ENCODE data around the gene EPS8L2.
"Not testable (repeated sequence)": the region's sequence is repeated elsewhere in the genome, so short reads cannot be mapped to it uniquely, and the experiment has no call there.

Gene EPS8L2

DNA sequence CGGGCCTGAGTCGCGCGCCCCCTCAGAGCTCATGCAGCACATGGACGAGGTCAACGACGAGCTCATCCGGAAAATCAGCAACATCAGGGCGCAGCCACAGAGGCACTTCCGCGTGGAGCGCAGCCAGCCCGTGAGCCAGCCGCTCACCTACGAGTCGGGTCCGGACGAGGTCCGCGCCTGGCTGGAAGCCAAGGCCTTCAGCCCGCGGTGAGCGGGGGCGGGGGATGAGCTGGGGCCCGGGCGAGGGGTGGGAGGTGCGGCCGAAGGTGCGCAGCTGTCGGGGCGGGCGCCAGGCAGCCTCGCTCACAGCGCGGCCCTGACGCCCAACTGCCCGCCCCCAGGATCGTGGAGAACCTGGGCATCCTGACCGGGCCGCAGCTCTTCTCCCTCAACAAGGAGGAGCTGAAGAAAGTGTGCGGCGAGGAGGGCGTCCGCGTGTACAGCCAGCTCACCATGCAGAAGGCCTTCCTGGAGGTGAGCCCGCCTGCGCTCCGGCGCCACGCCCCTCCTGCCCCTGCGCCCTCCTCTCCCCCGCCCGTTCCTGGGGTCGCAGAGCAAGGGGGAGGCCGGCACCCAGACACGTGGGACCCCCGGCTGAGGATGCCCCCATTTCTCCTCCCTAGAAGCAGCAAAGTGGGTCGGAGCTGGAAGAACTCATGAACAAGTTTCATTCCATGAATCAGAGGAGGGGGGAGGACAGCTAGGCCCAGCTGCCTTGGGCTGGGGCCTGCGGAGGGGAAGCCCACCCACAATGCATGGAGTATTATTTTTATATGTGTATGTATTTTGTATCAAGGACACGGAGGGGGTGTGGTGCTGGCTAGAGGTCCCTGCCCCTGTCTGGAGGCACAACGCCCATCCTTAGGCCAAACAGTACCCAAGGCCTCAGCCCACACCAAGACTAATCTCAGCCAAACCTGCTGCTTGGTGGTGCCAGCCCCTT lies 20.5 kb downstream of the EPS8L2 start:
- 0 out of 2 replicates have a peak overlapping the region, but pooled peaks have one; percentile 64 for H3K27ac ChIP-seq (ENCODE audit: low read depth, low read length)
- no peak overlapping the region for H2AFZ ChIP-seq (ENCODE audit: low read length, unreplicated experiment)
- H3K27me3 ChIP-seq (ENCODE audit: insufficient read depth, low read length), result no peaks in the 10 kb centered on the region
- H3K79me2 ChIP-seq (ENCODE audit: control insufficient read depth, insufficient read depth, low read length, unreplicated experiment), result no peaks in the 10 kb centered on the region
- no peak overlapping the region for H3K4me3 ChIP-seq (ENCODE audit: low read depth, low read length)
- no peaks in the 10 kb centered on the region for H3K36me3 ChIP-seq (ENCODE audit: insufficient read depth, low read length)
- H3K4me1 ChIP-seq (ENCODE audit: control insufficient read depth, insufficient read depth, low read length, unreplicated experiment), result peaks cover 28% of the 10 kb centered on the region

DNA sequence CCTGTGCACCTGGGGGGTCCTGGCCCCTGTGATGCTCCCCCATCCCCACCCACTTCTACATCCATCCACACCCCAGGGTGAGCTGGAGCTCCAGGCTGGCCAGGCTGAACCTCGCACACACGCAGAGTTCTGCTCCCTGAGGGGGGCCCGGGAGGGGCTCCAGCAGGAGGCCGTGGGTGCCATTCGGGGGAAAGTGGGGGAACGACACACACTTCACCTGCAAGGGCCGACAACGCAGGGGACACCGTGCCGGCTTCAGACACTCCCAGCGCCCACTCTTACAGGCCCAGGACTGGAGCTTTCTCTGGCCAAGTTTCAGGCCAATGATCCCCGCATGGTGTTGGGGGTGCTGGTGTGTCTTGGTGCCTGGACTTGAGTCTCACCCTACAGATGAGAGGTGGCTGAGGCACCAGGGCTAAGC lies 21.3 kb downstream of the EPS8L2 start:
- Histone ChIP-seq H2AFZ (ENCODE audit: low read length, unreplicated experiment) (no peak overlapping the region), H3K79me2 (ENCODE audit: control insufficient read depth, insufficient read depth, low read length, unreplicated experiment) (no peaks in the 10 kb centered on the region), H3K27me3 (ENCODE audit: insufficient read depth, low read length) (no peaks in the 10 kb centered on the region), H3K4me3 (ENCODE audit: low read depth, low read length) (no peak overlapping the region), H3K27ac (ENCODE audit: low read depth, low read length) (peak overlapping the region; percentile 64), H3K36me3 (ENCODE audit: insufficient read depth, low read length) (no peaks in the 10 kb centered on the region), H3K4me1 (ENCODE audit: control insufficient read depth, insufficient read depth, low read length, unreplicated experiment) (peaks cover 28% of the 10 kb centered on the region)

DNA sequence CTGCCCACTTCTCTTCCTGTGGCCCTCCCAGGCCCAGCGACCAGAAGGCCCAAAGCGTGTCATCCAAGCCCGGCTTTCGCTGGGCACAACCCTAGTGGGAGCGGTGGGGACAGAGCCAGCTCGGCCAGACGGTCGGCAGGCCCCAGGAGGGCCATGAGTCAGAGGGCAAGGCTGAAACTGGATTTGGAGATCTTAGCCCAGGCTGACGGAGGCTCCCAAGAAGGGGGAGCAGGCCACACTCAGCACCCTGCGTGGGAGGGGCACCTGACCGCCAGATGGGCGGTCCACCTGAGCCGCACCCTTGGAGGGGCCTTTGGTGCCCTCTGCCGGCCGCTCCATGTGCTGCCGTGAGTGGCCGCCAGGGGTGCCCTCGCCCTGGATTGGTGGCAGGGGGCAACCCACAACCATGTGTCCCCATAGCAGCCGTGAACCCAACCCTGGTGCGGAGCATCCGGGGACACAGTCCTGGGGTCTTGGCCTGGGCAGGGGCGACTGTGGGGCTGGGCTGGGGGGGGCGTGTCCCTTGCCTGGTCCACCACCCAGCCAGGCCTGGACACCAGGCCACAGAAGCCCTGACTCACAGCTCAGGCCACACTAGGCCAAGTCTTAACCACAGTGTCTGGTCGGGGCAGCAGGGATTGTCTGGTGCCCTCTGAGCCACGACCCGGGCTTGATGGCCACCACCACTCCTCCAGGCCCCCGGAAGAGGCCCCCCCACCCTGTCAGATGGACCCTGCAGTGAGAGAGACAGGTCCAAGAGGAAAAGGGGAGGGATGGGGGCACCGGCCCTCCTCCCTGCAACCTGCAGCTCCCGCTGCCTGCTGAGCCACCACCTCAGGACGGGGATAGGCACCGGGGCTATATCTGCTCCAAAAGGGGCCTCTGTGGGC lies 22.1 kb downstream of the EPS8L2 start:
- no peaks in the 10 kb centered on the region for H3K79me2 ChIP-seq (ENCODE audit: control insufficient read depth, insufficient read depth, low read length, unreplicated experiment)
- peak overlapping the region; percentile 64 for H3K27ac ChIP-seq (ENCODE audit: low read depth, low read length)
- H3K4me3 ChIP-seq (ENCODE audit: low read depth, low read length), result no peak overlapping the region
- H2AFZ ChIP-seq (ENCODE audit: low read length, unreplicated experiment), result no peak overlapping the region
- no peaks in the 10 kb centered on the region for H3K36me3 ChIP-seq (ENCODE audit: insufficient read depth, low read length)
- no peaks in the 10 kb centered on the region for H3K27me3 ChIP-seq (ENCODE audit: insufficient read depth, low read length)
- H3K4me1 ChIP-seq (ENCODE audit: control insufficient read depth, insufficient read depth, low read length, unreplicated experiment), result peaks cover 28% of the 10 kb centered on the region

DNA sequence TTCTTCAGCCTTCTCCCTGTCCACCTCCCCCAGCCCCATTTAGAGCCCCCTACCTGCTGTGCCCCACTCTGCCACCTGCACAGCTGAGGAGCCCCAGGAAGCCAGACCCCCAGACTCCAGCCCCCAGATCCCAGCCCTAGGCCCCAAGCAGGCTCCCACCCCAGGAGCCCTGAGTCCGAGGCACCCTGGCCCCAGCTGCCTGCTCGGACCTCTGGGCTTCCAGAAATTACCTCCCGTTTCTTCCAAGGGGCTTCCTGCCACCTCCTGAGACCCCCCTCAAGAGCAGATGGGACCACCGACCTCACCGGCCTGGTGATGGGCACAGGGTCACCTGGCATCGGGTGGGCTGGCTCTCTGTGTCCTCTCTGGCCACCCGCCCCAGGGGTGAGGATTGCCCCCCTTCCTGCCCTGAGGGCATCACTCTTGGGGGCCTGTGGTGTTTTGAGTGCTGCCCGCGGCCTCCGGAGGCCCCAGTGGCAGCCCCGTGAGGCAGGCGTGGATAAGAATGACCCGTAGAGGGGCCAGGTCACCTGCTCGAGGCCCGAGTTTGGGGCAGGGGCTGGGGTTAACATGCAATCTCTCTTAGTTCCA lies 23.0 kb downstream of the EPS8L2 start:
- no peak overlapping the region for H3K4me3 ChIP-seq (ENCODE audit: low read depth, low read length)
- no peaks in the 10 kb centered on the region for H3K79me2 ChIP-seq (ENCODE audit: control insufficient read depth, insufficient read depth, low read length, unreplicated experiment)
- no peaks in the 10 kb centered on the region for H3K36me3 ChIP-seq (ENCODE audit: insufficient read depth, low read length)
- no peak overlapping the region for H3K27ac ChIP-seq (ENCODE audit: low read depth, low read length)
- no peak overlapping the region for H2AFZ ChIP-seq (ENCODE audit: low read length, unreplicated experiment)
- H3K27me3 ChIP-seq (ENCODE audit: insufficient read depth, low read length), result no peaks in the 10 kb centered on the region
- H3K4me1 ChIP-seq (ENCODE audit: control insufficient read depth, insufficient read depth, low read length, unreplicated experiment), result peaks cover 28% of the 10 kb centered on the region

DNA sequence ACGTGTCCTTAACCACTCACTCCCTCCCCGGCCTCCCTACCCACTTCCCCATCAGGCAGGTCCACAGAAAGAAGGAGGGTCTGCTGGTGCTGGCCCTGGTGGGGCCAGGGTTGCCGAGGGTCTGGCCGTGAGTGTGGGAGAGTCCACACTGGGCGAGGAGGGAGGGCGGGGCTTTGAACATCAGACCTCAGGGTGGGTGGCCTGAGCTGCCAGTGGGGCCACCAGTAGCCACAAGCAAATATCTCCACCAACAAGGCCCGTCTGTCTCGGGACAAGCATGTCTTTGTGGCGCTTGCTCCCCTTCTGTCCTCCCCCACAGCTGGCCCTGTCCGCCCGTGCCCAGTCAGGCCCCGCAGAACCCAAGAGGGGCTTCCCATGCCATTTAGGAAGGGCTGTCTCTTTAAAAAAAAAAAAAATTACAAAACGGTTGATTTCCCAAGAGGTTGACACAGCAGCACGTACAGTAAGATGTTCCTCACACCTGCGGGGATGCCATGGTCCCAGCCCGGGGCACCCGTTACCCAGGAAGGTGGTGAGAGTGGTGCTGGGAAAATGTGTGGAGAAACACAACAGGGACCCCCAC lies 23.6 kb downstream of the EPS8L2 start:
- H2AFZ ChIP-seq (ENCODE audit: low read length, unreplicated experiment), result no peak overlapping the region

DNA sequence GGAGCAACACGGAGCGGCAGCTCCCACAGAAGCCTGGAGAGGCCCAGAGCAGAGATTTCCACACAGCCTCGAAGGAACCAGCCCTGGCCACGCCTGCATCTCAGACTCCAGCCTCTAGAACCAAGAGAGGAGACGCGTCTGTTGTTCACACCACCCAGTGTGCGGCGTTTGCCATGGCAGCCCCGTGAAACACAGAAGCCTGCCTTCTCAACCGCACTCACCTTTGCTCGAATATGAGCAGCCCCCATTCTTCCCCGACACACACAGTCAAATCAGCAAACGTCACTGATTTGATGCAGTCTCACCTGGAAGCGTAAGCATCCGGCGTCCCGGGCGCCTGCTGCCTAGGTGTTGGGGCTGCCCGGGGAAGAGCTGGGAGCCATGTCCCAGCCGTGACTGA lies 27.0 kb downstream of the EPS8L2 start:
- no peak overlapping the region for H3K4me3 ChIP-seq (ENCODE audit: low read depth, low read length)
- peaks cover 12% of the 10 kb centered on the region for H3K4me1 ChIP-seq (ENCODE audit: control insufficient read depth, insufficient read depth, low read length, unreplicated experiment)
- H3K79me2 ChIP-seq (ENCODE audit: control insufficient read depth, insufficient read depth, low read length, unreplicated experiment), result no peaks in the 10 kb centered on the region
- H3K27me3 ChIP-seq (ENCODE audit: insufficient read depth, low read length), result no peaks in the 10 kb centered on the region
- no peak overlapping the region for H2AFZ ChIP-seq (ENCODE audit: low read length, unreplicated experiment)
- no peaks in the 10 kb centered on the region for H3K36me3 ChIP-seq (ENCODE audit: insufficient read depth, low read length)
- no peak overlapping the region for H3K27ac ChIP-seq (ENCODE audit: low read depth, low read length)

More for the DNA sequence above, 23.6 kb downstream of the EPS8L2 start:
- no peak overlapping the region for H3K4me3 ChIP-seq (ENCODE audit: low read depth, low read length)
- no peaks in the 10 kb centered on the region for H3K79me2 ChIP-seq (ENCODE audit: control insufficient read depth, insufficient read depth, low read length, unreplicated experiment)
- H3K27me3 ChIP-seq (ENCODE audit: insufficient read depth, low read length), result no peaks in the 10 kb centered on the region
- no peaks in the 10 kb centered on the region for H3K36me3 ChIP-seq (ENCODE audit: insufficient read depth, low read length)
- peaks cover 28% of the 10 kb centered on the region for H3K4me1 ChIP-seq (ENCODE audit: control insufficient read depth, insufficient read depth, low read length, unreplicated experiment)
- no peak overlapping the region for H3K27ac ChIP-seq (ENCODE audit: low read depth, low read length)

DNA sequence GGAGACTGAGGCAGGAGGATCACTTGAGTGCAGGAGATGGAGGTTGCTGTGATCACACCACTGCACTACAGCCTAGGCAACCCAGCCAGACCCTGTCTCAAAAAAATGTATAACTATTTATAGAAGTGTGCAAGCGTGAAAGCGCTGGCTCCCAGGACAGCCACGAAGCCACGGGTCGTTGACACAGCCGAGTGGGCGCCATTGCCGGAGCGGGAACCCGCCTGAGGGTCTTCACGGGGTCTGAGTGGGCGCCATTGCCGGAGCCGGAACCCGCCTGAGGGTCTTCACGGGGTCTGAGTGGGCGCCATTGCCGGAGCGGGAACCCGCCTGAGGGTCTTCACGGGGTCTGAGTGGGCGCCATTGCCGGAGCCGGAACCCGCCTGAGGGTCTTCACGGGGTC lies 28.5 kb downstream of the EPS8L2 start:
- not testable (repeated sequence) for H2AFZ ChIP-seq (ENCODE audit: low read length, unreplicated experiment); H3K27ac ChIP-seq (ENCODE audit: low read depth, low read length); H3K4me3 ChIP-seq (ENCODE audit: low read depth, low read length); H3K79me2 ChIP-seq (ENCODE audit: control insufficient read depth, insufficient read depth, low read length, unreplicated experiment); H3K36me3 ChIP-seq (ENCODE audit: insufficient read depth, low read length); H3K4me1 ChIP-seq (ENCODE audit: control insufficient read depth, insufficient read depth, low read length, unreplicated experiment); H3K27me3 ChIP-seq (ENCODE audit: insufficient read depth, low read length)

DNA sequence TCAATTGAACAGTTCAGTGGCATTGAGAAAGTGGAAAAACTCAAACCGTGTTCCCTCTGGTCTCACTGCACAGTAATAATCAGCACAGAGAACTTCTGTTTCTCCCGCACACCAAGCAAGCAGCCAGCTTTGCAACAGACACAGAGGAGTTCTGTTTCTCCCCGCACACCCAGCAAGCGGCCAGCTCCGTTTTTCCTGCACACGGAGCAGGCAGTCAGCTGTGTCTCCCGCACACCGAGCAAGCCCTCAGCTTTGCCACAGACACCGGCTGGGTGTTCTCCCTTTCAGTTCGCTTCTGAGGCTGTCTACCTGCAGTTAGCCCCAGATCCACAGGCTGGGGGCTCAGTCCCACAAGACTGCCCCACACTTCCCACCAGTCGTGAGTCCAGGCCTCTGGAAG lies 31.3 kb downstream of the EPS8L2 start:
- H3K27ac ChIP-seq (ENCODE audit: low read depth, low read length), result no peak overlapping the region
- H3K4me3 ChIP-seq (ENCODE audit: low read depth, low read length), result no peak overlapping the region
- H3K36me3 ChIP-seq (ENCODE audit: insufficient read depth, low read length), result no peaks in the 10 kb centered on the region
- H2AFZ ChIP-seq (ENCODE audit: low read length, unreplicated experiment), result no peak overlapping the region
- H3K27me3 ChIP-seq (ENCODE audit: insufficient read depth, low read length), result no peaks in the 10 kb centered on the region
- H3K4me1 ChIP-seq (ENCODE audit: control insufficient read depth, insufficient read depth, low read length, unreplicated experiment), result no peaks in the 10 kb centered on the region
- H3K79me2 ChIP-seq (ENCODE audit: control insufficient read depth, insufficient read depth, low read length, unreplicated experiment), result no peaks in the 10 kb centered on the region

DNA sequence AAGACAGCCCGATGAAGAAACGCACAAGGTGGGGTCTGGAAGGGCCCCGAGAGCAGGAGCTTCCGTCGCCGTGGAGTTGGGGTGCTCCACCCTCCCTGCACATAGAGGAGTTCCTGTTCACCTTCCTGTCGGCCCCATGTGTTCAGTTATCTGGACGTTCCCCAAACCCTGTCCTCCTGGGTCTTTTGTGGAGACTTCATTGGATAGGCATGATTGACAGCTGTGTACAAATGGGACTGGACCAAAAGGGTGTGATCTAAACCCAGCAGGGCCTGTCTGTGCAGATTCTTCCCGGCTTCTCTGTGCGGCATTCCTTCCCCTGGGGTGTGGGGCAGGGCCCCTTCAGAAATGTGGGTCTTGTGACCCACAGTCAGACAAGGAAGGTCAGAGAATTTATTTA lies 31.9 kb downstream of the EPS8L2 start:
- H3K36me3 ChIP-seq (ENCODE audit: insufficient read depth, low read length); H3K27ac ChIP-seq (ENCODE audit: low read depth, low read length); H3K4me1 ChIP-seq (ENCODE audit: control insufficient read depth, insufficient read depth, low read length, unreplicated experiment); H3K4me3 ChIP-seq (ENCODE audit: low read depth, low read length); H3K27me3 ChIP-seq (ENCODE audit: insufficient read depth, low read length); H2AFZ ChIP-seq (ENCODE audit: low read length, unreplicated experiment); H3K79me2 ChIP-seq (ENCODE audit: control insufficient read depth, insufficient read depth, low read length, unreplicated experiment): not testable (repeated sequence)

DNA sequence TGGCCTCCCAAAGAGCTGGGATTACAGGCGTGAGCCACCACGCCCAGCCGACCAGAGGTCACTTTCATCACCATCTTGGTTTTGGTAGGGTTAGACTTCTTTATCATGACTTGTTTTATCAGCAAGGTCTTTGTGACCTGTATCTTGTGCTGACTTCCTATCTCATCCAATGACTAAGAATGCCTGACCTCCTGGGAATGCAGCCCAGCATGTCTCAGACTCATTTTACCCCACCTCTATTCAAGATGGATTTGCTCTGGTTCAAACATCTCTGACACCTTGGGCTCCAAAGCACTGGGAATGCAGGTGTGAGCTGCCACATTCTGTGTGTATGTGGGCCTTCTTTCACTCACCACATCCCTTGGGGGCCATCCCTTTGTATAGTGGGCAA lies 36.1 kb downstream of the EPS8L2 start:
- H3K36me3 ChIP-seq (ENCODE audit: insufficient read depth, low read length), result no peaks in the 10 kb centered on the region
- no peak overlapping the region for H3K27ac ChIP-seq (ENCODE audit: low read depth, low read length)
- H2AFZ ChIP-seq (ENCODE audit: low read length, unreplicated experiment), result no peak overlapping the region

More for the DNA sequence above, 36.1 kb downstream of the EPS8L2 start:
- H3K79me2 ChIP-seq (ENCODE audit: control insufficient read depth, insufficient read depth, low read length, unreplicated experiment), result peaks cover 4% of the 10 kb centered on the region
- no peaks in the 10 kb centered on the region for H3K27me3 ChIP-seq (ENCODE audit: insufficient read depth, low read length)
- H3K4me3 ChIP-seq (ENCODE audit: low read depth, low read length), result no peak overlapping the region
- H3K4me1 ChIP-seq (ENCODE audit: control insufficient read depth, insufficient read depth, low read length, unreplicated experiment), result no peaks in the 10 kb centered on the region

Measured in ACC112 (cell line).